Breast epithelium (tissue), 3 donors: ENCODE data around the gene GEMIN4.

Experiments used
- POLR2AphosphoS5 ChIP-seq, 3 donors: sonication (generic); formaldehyde crosslinking; IDR thresholded peaks; one replicate each; pipeline ENCODE4 v1.6.1; 2017; ENCODE audit warnings: antibody characterized with exemption in 3 of 3
- TF ChIP-seq, protein P1 (sequence below), 3 donors: fragments of 450-650 bp; IDR thresholded peaks; one replicate each; pipeline ENCODE4 v1.5.1; 2016 to 2017; ENCODE audit warnings: antibody characterized with exemption in 3 of 3, mild to moderate bottlenecking in 3 of 3, moderate library complexity in 3 of 3

DNA sequence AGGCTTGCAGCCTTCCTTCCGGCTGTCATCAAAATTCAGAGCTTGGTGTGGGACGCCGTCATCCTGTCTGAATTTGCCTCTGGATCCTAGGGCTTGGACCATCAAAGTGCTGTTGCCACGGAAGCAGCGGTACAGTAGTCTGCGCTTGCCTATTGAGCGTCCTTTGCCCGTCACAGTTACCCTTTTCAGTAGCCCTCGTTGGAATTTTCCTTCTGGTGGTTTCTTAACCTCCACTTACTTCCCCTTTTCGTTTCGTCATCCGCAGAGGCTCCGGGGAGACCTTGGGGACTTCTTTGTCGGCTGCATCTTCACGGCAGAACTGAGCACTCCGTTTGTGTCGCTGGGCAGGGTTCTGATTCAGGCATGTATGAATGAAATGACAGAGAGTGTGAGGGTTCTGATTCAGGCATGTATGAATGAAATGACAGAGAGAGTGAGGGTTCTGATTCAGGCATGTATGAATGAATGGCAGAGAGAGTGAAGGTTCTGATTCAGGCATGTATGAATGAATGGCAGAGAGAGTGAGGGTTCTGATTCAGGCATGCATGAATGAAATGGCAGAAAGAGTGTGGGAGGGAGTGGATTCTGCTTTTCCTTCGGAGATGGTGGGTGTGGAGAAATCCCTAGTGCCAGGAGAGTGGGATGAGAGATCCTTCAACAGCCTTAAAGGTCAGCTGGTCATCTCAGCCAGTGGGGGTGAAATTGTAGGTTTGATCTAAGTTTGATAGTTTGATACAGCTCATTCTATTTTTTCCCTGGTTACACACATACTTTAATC lies 11.6 kb downstream of the GEMIN4 start:
- TF ChIP-seq, protein P1, sequence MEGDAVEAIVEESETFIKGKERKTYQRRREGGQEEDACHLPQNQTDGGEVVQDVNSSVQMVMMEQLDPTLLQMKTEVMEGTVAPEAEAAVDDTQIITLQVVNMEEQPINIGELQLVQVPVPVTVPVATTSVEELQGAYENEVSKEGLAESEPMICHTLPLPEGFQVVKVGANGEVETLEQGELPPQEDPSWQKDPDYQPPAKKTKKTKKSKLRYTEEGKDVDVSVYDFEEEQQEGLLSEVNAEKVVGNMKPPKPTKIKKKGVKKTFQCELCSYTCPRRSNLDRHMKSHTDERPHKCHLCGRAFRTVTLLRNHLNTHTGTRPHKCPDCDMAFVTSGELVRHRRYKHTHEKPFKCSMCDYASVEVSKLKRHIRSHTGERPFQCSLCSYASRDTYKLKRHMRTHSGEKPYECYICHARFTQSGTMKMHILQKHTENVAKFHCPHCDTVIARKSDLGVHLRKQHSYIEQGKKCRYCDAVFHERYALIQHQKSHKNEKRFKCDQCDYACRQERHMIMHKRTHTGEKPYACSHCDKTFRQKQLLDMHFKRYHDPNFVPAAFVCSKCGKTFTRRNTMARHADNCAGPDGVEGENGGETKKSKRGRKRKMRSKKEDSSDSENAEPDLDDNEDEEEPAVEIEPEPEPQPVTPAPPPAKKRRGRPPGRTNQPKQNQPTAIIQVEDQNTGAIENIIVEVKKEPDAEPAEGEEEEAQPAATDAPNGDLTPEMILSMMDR (IDR thresholded peaks at IDR 0.05) = no peak
- no peak for TF ChIP-seq POLR2AphosphoS5 (IDR thresholded peaks at IDR 0.05)
